GM21526 (cell line): ENCODE results near the gene HGFAC.
"Not testable (repeated sequence)": the region's sequence is repeated elsewhere in the genome, so short reads cannot be mapped to it uniquely, and the experiment has no call there.

ENCODE experiments used
- ATAC-seq: cut with Tn5 transposase; IDR thresholded peaks from one replicate; pipeline ENCODE4 v1.9.1; 2021; ENCODE audit warnings: moderate library complexity; ENCODE audit not compliant: unreplicated experiment, low FRiP score

Gene HGFAC

GRCh38 chr4:3410401-3411135, 31.2 kb upstream of the HGFAC start:
- no peak for ATAC-seq

GRCh38 chr4:3411190-3411589, 30.6 kb upstream of the HGFAC start:
- ATAC-seq: not testable (repeated sequence)

GRCh38 chr4:3411676-3412075, 30.1 kb upstream of the HGFAC start:
- no peak for ATAC-seq

- no peak for ATAC-seq
Observed at GRCh38 chr4:3412257-3413020, 29.3 kb upstream of the HGFAC start.

GRCh38 chr4:3413217-3413671, 28.5 kb upstream of the HGFAC start:
- ATAC-seq: no peak

GRCh38 chr4:3413675-3414420, 27.9 kb upstream of the HGFAC start:
- no peak for ATAC-seq

GRCh38 chr4:3414421-3415279, 27.1 kb upstream of the HGFAC start:
- no peak for ATAC-seq

GRCh38 chr4:3415471-3416141, 26.2 kb upstream of the HGFAC start:
- ATAC-seq: no peak

- ATAC-seq: no peak
Observed at GRCh38 chr4:3416270-3416669, 25.5 kb upstream of the HGFAC start.

- ATAC-seq: no peak
Observed at GRCh38 chr4:3416821-3417221, 24.9 kb upstream of the HGFAC start.

- ATAC-seq: no peak
Observed at GRCh38 chr4:3417448-3417847, 24.3 kb upstream of the HGFAC start.

- ATAC-seq: no peak
Observed at GRCh38 chr4:3418029-3418762, 23.6 kb upstream of the HGFAC start.

GRCh38 chr4:3419836-3420605, 21.7 kb upstream of the HGFAC start:
- no peak for ATAC-seq

- no peak for ATAC-seq
Observed at GRCh38 chr4:3420606-3420955, 21.2 kb upstream of the HGFAC start.

- ATAC-seq: no peak
Observed at GRCh38 chr4:3420956-3421355, 20.8 kb upstream of the HGFAC start.

- no peak for ATAC-seq
Observed at GRCh38 chr4:3421470-3421869, 20.3 kb upstream of the HGFAC start.

- no peak for ATAC-seq
Observed at GRCh38 chr4:3422241-3422801, 19.4 kb upstream of the HGFAC start.

GRCh38 chr4:3422808-3423297, 18.9 kb upstream of the HGFAC start:
- ATAC-seq: no peak
